ENCODE data around the gene RNF227.

The RNF227 gene

GRCh38 chr17:7940743-7941142 is 24.7 kb upstream of the RNF227 start:
- H3K27ac ChIP-seq (ENCODE audit: low read depth, low read length): no peak overlapping the region
- no peaks in the 10 kb centered on the region for H3K9me3 ChIP-seq (ENCODE audit: control insufficient read depth, insufficient read depth, low read length)
- no peaks in the 10 kb centered on the region for H3K79me2 ChIP-seq (ENCODE audit: control insufficient read depth, low read length)
- no peak overlapping the region for H3K4me2 ChIP-seq (ENCODE audit: low read length)
- H3F3A ChIP-seq (ENCODE audit: control insufficient read depth, insufficient read depth): no peaks in the 10 kb centered on the region
- H4K20me1 ChIP-seq (ENCODE audit: control insufficient read depth, insufficient read depth, low read depth, low read length): no peaks in the 10 kb centered on the region
- no peak overlapping the region for H3K4me3 ChIP-seq (ENCODE audit: low read length)
- H3K36me3 ChIP-seq (ENCODE audit: control insufficient read depth, low read length): peaks cover 72% of the 10 kb centered on the region
- TF ChIP-seq EZH2phosphoT487 (IDR thresholded peaks at IDR 0.05; ENCODE audit: borderline replicate concordance, low read length) (no peak), CTCF (IDR thresholded peaks at IDR 0.05; ENCODE audit: low read depth, low read length, poor library complexity, severe bottlenecking) (no peak)
- H3K27me3 ChIP-seq (ENCODE audit: control insufficient read depth, low read length): no peaks in the 10 kb centered on the region
- H3K4me1 ChIP-seq (ENCODE audit: control insufficient read depth, low read length): peaks cover 19% of the 10 kb centered on the region
- H3K9me2 ChIP-seq (replicated peaks; ENCODE audit: control insufficient read depth, low read length): no peaks in the 10 kb centered on the region

GRCh38 chr17:7940034-7940433 is 23.9 kb upstream of the RNF227 start:
- Histone ChIP-seq H3K36me3 (ENCODE audit: control insufficient read depth, low read length) (peaks cover 70% of the 10 kb centered on the region), H3K4me2 (ENCODE audit: low read length) (no peak overlapping the region), H3K79me2 (ENCODE audit: control insufficient read depth, low read length) (peaks cover 3% of the 10 kb centered on the region; the same call in 1 of the 2 replicates), H3K27ac (ENCODE audit: low read depth, low read length) (no peak overlapping the region), H3K9me2 (replicated peaks; ENCODE audit: control insufficient read depth, low read length) (no peaks in the 10 kb centered on the region), H3F3A (ENCODE audit: control insufficient read depth, insufficient read depth) (no peaks in the 10 kb centered on the region), H3K4me1 (ENCODE audit: control insufficient read depth, low read length) (peaks cover 13% of the 10 kb centered on the region), H3K9me3 (ENCODE audit: control insufficient read depth, insufficient read depth, low read length) (no peaks in the 10 kb centered on the region), H3K27me3 (ENCODE audit: control insufficient read depth, low read length) (no peaks in the 10 kb centered on the region), H3K4me3 (ENCODE audit: low read length) (no peak overlapping the region), H4K20me1 (ENCODE audit: control insufficient read depth, insufficient read depth, low read depth, low read length) (no peaks in the 10 kb centered on the region)
- TF ChIP-seq EZH2phosphoT487 (IDR thresholded peaks at IDR 0.05; ENCODE audit: borderline replicate concordance, low read length) (no peak), CTCF (IDR thresholded peaks at IDR 0.05; ENCODE audit: low read depth, low read length, poor library complexity, severe bottlenecking) (no peak)

- Histone ChIP-seq H3K4me2 (ENCODE audit: low read length) (no peak overlapping the region), H3K4me3 (ENCODE audit: low read length) (no peak overlapping the region), H4K20me1 (ENCODE audit: control insufficient read depth, insufficient read depth, low read depth, low read length) (no peaks in the 10 kb centered on the region), H3K79me2 (ENCODE audit: control insufficient read depth, low read length) (peaks cover 41% of the 10 kb centered on the region), H3F3A (ENCODE audit: control insufficient read depth, insufficient read depth) (no peaks in the 10 kb centered on the region), H3K4me1 (ENCODE audit: control insufficient read depth, low read length) (peaks cover 24% of the 10 kb centered on the region), H3K27me3 (ENCODE audit: control insufficient read depth, low read length) (no peaks in the 10 kb centered on the region), H3K9me3 (ENCODE audit: control insufficient read depth, insufficient read depth, low read length) (no peaks in the 10 kb centered on the region), H3K36me3 (ENCODE audit: control insufficient read depth, low read length) (peaks cover 56% of the 10 kb centered on the region), H3K27ac (ENCODE audit: low read depth, low read length) (no peak overlapping the region), H3K9me2 (replicated peaks; ENCODE audit: control insufficient read depth, low read length) (no peaks in the 10 kb centered on the region)
- no peak for TF ChIP-seq EZH2phosphoT487 (IDR thresholded peaks at IDR 0.05; ENCODE audit: borderline replicate concordance, low read length)
- no peak for TF ChIP-seq CTCF (IDR thresholded peaks at IDR 0.05; ENCODE audit: low read depth, low read length, poor library complexity, severe bottlenecking)
These were observed 19.8 kb upstream of the RNF227 start for GRCh38 chr17:7935859-7936258.
